Gastrocnemius medialis (tissue), 4 donors: ENCODE results near the gene ZDHHC6.
"Not testable (repeated sequence)": the region's sequence is repeated elsewhere in the genome, so short reads cannot be mapped to it uniquely, and the experiment has no call there.

ENCODE experiments used
- CTCF ChIP-seq, 5 experiments: fragments of 450-650 bp in 3 of 5; fragments of 200-600 bp in 2 of 5; sonication (generic) in 2 of 5; IDR thresholded peaks in 4 of 5; conservative IDR thresholded peaks in 1 of 5; 1 replicate in 4 of 5; 2 replicates in 1 of 5; pipeline ENCODE4 v1.5.1; 2016 to 2019; ENCODE audit warnings: antibody characterized with exemption in 5 of 5, mild to moderate bottlenecking in 3 of 5, moderate library complexity in 3 of 5
- POLR2A ChIP-seq, 2 donors: fragments of 450-650 bp; IDR thresholded peaks; one replicate each; pipeline ENCODE4 v1.6.1; 2017; ENCODE audit warnings: antibody characterized with exemption in 2 of 2, mild to moderate bottlenecking in 2 of 2, moderate library complexity in 2 of 2

- TF ChIP-seq CTCF (IDR thresholded peaks at IDR 0.05 in 4 of 5, conservative IDR thresholded peaks at IDR 0.05 in 1 of 5); POLR2A (IDR thresholded peaks at IDR 0.05): not testable (repeated sequence)
Measured at GRCh38 chr10:112464074-112464473, 17.4 kb upstream of the ZDHHC6 start.
